SK-N-SH treated with all-trans-retinoic acid at 6 μM for 48 hours (cell line): ENCODE results near the gene CHKA.

ENCODE experiments used
- ATAC-seq: fragments of 200-7000 bp; cut with Tn5 transposase; 3 replicates; pipeline ENCODE4 v1.9.1; 2020; ENCODE audit warnings: mild to moderate bottlenecking, moderate library complexity
- ARNTL ChIP-seq: fragments of 450-650 bp; formaldehyde crosslinking; IDR thresholded peaks from 2 replicates; pipeline ENCODE4 v1.5.0; 2020; ENCODE audit warnings: low read depth, mild to moderate bottlenecking, moderate library complexity, borderline replicate concordance
- CREB5 ChIP-seq: fragments of 250-450 bp; sonication (Bioruptor Pico); IDR thresholded peaks from 2 replicates; pipeline ENCODE4 v1.5.1; 2020; ENCODE audit warnings: low read depth, mild to moderate bottlenecking, moderate library complexity
- CSDC2 ChIP-seq: fragments of 250-450 bp; sonication (Bioruptor Pico); IDR thresholded peaks from 2 replicates; pipeline ENCODE4 v1.5.0; 2020; ENCODE audit warnings: mild to moderate bottlenecking, moderate library complexity
- CSRNP3 ChIP-seq: fragments of 250-450 bp; sonication (Bioruptor Pico); IDR thresholded peaks from 2 replicates; pipeline ENCODE4 v1.5.1; 2021; ENCODE audit warnings: mild to moderate bottlenecking, moderate library complexity
- ESRRG ChIP-seq: fragments of 250-450 bp; sonication (Bioruptor Pico); IDR thresholded peaks from 2 replicates; pipeline ENCODE4 v1.6.1; 2021; ENCODE audit warnings: mild to moderate bottlenecking
- GLIS3 ChIP-seq: fragments of 250-450 bp; sonication (Bioruptor Pico); IDR thresholded peaks from 2 replicates; pipeline ENCODE4 v1.5.0; 2020; ENCODE audit warnings: mild to moderate bottlenecking, moderate library complexity
- ISL1 ChIP-seq: fragments of 250-450 bp; sonication (Bioruptor Pico); IDR thresholded peaks from 2 replicates; pipeline ENCODE4 v2.1.2; 2022; ENCODE audit warnings: mild to moderate bottlenecking, moderate library complexity
- OSR1 ChIP-seq: fragments of 250-450 bp; sonication (Bioruptor Pico); IDR thresholded peaks from 2 replicates; pipeline ENCODE4 v1.8.0; 2022; ENCODE audit warnings: moderate library complexity, mild to moderate bottlenecking, inconsistent platforms
- PATZ1 ChIP-seq: fragments of 250-450 bp; sonication (Bioruptor Pico); IDR thresholded peaks from 2 replicates; pipeline ENCODE4 v1.8.0; 2020; ENCODE audit warnings: mild to moderate bottlenecking, moderate library complexity, borderline replicate concordance
- POU6F1 ChIP-seq: fragments of 250-450 bp; sonication (Bioruptor Pico); IDR thresholded peaks from 2 replicates; pipeline ENCODE4 v1.8.0; 2021; ENCODE audit warnings: low read depth, mild to moderate bottlenecking, moderate library complexity, borderline replicate concordance
- RARB ChIP-seq: fragments of 250-450 bp; sonication (Bioruptor Pico); IDR thresholded peaks from 2 replicates; pipeline ENCODE4 v1.8.0; 2021; ENCODE audit warnings: mild to moderate bottlenecking, moderate library complexity
- SNAI2 ChIP-seq: fragments of 250-450 bp; sonication (Bioruptor Pico); IDR thresholded peaks from 2 replicates; pipeline ENCODE4 v1.5.0; 2020; ENCODE audit warnings: mild to moderate bottlenecking, moderate library complexity
- TCF4 ChIP-seq: fragments of 250-450 bp; sonication (Bioruptor Pico); IDR thresholded peaks from 2 replicates; pipeline ENCODE4 v1.8.0; 2021; ENCODE audit warnings: mild to moderate bottlenecking, moderate library complexity, borderline replicate concordance
- TOX ChIP-seq: fragments of 250-450 bp; sonication (Bioruptor Pico); IDR thresholded peaks from 2 replicates; pipeline ENCODE4 v1.8.0; 2021; ENCODE audit warnings: mild to moderate bottlenecking, moderate library complexity, borderline replicate concordance
- TSHZ2 ChIP-seq: fragments of 250-450 bp; sonication (Bioruptor Pico); IDR thresholded peaks from 2 replicates; pipeline ENCODE4 v1.5.0; 2020; ENCODE audit warnings: mild to moderate bottlenecking, moderate library complexity
- ZC3H10 ChIP-seq: fragments of 250-450 bp; sonication (Bioruptor Pico); IDR thresholded peaks from 2 replicates; pipeline ENCODE4 v1.5.1; 2021; ENCODE audit warnings: mild to moderate bottlenecking, moderate library complexity
- ZFP3 ChIP-seq: fragments of 250-450 bp; sonication (Bioruptor Pico); IDR thresholded peaks from 2 replicates; pipeline ENCODE4 v1.5.0; 2020; ENCODE audit warnings: mild to moderate bottlenecking, moderate library complexity
- ZFP30 ChIP-seq: fragments of 450-650 bp; formaldehyde crosslinking; IDR thresholded peaks from 2 replicates; pipeline ENCODE4 v1.5.0; 2022; ENCODE audit warnings: mild to moderate bottlenecking, moderate library complexity
- ZNF565 ChIP-seq: fragments of 450-650 bp; formaldehyde crosslinking; conservative IDR thresholded peaks from 2 replicates; pipeline ENCODE4 v1.5.0; 2020; ENCODE audit warnings: low read depth, mild to moderate bottlenecking, moderate library complexity
- ZNF70 ChIP-seq: fragments of 450-650 bp; formaldehyde crosslinking; IDR thresholded peaks from 2 replicates; pipeline ENCODE4 v1.5.0; 2020; ENCODE audit warnings: mild to moderate bottlenecking, moderate library complexity
- ZNF8 ChIP-seq: fragments of 450-650 bp; formaldehyde crosslinking; IDR thresholded peaks from 2 replicates; pipeline ENCODE4 v1.5.0; 2020; ENCODE audit warnings: mild to moderate bottlenecking, moderate library complexity

CHKA gene

GRCh38 chr11:68012044-68012842 lies 108.9 kb downstream of the CHKA start:
- ATAC-seq = no peak
- TF ChIP-seq CSDC2 (CRISPR knock-in tag) (no peak), TSHZ2 (no peak), ZC3H10 (CRISPR knock-in tag) (no peak), ESRRG (CRISPR knock-in tag) (no peak), CREB5 (CRISPR knock-in tag) (no peak), ZFP3 (CRISPR knock-in tag) (no peak), ARNTL (no peak), ZNF565 (CRISPR knock-in tag) (no peak), TOX (no peak), TCF4 (CRISPR knock-in tag) (no peak), PATZ1 (CRISPR knock-in tag) (no peak), ISL1 (no peak), ZNF70 (CRISPR knock-in tag) (no peak), POU6F1 (CRISPR knock-in tag) (no peak), ZNF8 (CRISPR knock-in tag) (no peak), RARB (CRISPR knock-in tag) (no peak), CSRNP3 (no peak), GLIS3 (CRISPR knock-in tag) (no peak)

- no peak for ATAC-seq
- no peak for TF ChIP-seq PATZ1 (CRISPR knock-in tag)
- TF ChIP-seq OSR1 (CRISPR knock-in tag) = peak; percentile 91
- TF ChIP-seq CSDC2 (CRISPR knock-in tag) = peak; percentile 99
- TF ChIP-seq SNAI2 (CRISPR knock-in tag) = peak; percentile 16; the same call in 1 of the 2 replicates
- TF ChIP-seq ZFP3 (CRISPR knock-in tag) = peak; percentile 88
- TF ChIP-seq ZFP30 (CRISPR knock-in tag) = no peak
- peak; percentile 85 for TF ChIP-seq ZC3H10 (CRISPR knock-in tag)
- no peak for TF ChIP-seq CSRNP3
- TF ChIP-seq ISL1 = peak; percentile 62
- TF ChIP-seq TCF4 (CRISPR knock-in tag) = no peak
- peak; percentile 74 for TF ChIP-seq TOX
- no peak for TF ChIP-seq CREB5 (CRISPR knock-in tag)
- no peak for TF ChIP-seq ZNF565 (CRISPR knock-in tag)
- peak; percentile 78 for TF ChIP-seq RARB (CRISPR knock-in tag)
These were observed 109.9 kb downstream of the CHKA start for GRCh38 chr11:68011051-68011943.
